ENCODE results near the gene PRF1.
"Not testable (repeated sequence)": the region's sequence is repeated elsewhere in the genome, so short reads cannot be mapped to it uniquely, and the experiment has no call there.

PRF1 gene

DNA sequence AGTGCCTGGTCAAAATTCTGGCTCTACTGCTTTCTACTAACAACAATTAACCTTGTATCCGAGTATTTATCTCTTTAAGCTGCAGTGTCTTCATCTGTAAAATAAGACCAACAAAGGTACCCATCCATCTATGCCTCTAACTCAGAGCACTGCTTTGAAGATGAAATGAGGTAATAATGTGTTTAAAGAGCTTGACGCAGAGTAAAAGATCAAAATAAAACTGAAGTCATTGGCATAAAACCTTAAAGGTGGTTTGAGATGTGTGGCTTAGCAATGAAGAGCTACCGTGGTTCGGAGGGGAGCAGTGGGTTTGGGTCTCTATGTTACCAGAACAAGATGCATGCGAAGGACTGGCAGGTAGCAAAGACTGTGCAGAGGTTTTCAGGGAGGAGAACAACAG, 16.1 kb upstream of the PRF1 start:
- in situ Hi-C loops (cut with HindIII; ENCODE audit: low sequenced_read_pairs), result no loop called here

DNA sequence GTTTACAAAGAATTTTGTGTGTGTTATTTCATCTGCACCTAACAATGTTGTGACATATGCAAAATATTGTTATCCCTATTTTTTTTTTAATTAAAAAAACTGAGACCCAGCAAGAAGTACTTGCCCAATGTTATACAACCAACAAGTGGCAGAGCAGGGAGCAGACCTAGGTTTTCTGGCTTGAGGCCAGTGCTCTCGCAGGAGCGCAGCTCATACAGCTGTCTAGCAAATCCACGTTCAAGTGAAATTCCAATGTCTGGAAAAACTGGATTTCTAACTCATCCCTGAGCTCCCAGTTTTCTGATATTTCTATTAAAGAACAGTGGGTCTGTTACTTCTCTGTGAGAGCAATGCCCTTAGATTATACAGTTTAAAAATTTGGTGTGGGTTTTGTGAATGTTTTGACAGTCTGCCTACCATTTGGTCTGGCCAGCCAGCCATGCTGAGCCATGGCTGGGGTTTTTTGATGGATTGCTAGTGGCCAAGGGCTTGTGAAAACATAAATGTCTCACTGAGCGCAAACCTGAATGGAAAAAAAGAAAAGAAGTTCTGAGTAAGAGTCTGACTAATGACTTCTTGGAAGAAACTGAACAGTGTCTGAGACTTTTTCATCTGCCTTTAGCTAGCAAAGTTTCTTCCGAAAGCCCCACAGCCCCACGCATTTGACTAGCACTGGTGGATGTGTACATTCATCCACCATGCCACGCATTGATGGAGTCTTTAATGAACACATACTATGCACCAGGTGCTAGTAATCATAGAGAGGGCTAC, 15.4 kb upstream of the PRF1 start:
- in situ Hi-C loops (cut with HindIII; ENCODE audit: low sequenced_read_pairs), result no loop called here

DNA sequence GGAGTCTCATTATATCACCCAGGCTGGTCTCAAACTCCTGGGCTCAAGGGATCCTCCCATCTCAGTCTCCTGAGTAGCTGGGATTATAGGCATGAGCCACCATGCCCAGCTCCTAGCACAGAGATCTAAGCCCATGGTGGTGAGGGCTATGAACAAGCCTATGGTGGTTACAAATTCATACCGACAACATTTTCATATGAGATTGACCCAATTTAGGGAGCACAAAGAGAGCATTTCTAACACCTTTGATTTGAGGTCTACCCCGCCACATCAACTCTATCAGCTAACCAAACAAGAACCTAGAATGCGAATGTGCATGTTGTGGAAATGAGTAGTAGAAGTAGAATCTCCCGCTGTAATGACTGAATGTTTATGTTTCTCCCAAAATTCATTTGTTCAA, 14.2 kb upstream of the PRF1 start:
- in situ Hi-C loops (cut with HindIII; ENCODE audit: low sequenced_read_pairs), result no loop called here

DNA sequence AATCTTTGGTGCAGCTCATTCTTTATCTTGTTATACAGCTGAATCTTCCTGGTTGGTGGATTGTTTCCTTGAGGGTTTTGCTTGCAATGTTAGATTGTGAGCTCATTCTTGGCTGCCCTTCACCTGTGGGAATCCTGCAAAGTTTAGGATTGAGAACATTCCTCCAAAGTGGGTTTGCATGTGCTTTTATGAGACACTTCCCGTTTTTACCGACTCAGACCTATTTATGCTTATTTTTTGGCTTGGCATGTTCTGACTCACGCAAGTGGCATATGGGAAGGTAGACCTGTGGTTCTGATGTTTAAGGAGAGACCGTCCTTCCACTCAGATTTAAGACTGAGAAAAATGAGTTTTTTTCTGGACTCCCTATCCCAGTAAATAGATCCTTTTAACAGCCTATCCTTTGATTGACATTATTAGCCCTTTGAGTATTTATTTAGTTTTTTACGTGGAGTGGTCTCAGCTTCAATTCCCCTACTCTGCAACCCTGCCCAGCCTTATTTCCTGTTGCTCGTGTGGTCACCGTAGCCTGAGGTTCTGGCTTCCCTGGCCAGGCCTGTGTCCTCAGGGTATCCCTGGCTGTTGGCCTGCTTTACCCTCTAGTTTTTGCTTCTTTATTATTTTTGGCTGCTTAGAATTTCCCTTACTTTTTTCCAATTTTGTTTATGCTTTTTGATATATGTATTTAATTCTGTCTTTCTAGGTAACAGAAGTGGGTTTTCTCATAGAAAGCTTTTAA, 13.4 kb upstream of the PRF1 start:
- in situ Hi-C loops (cut with HindIII; ENCODE audit: low sequenced_read_pairs), result no loop called here

DNA sequence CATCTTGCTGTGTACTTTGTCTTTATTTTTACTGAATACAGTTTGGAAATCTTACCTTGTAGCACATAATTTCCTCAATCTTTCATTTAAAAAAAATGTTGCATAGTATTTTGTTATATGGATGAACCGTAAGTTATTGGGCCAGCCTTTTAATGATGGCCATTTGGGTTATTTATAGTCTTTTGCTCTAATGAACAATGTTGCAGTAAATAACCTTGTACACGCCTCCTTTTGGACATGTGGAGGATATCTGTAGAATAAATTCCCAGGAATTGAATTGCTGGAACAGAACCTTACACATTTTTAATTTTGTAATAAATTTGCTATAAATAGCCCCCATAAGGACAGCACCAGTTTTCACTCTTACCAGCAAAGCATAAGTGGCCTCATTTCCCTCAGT, 12.7 kb upstream of the PRF1 start:
- in situ Hi-C loops (cut with HindIII; ENCODE audit: low sequenced_read_pairs), result no loop called here

DNA sequence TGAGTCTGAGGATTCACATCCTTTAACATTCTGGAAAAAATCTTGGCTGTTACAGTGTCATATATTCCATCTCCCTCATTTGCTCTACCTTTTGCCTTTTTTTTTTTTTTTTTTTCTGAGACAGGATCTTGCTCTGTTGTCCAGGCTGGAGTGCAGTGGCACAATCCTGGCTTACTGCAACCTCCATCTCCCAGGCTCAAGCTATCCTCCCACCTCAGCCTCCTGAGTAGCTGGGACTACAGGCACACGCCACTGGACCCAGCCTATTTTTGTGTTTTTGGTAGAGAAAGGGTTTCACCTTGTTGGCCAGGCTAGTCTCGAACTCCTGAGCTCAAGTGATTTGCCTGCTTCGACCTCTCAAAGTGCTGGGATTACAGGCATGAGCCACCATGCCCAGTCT, 11.8 kb upstream of the PRF1 start:
- in situ Hi-C loops (cut with HindIII; ENCODE audit: low sequenced_read_pairs), result not testable (repeated sequence)

DNA sequence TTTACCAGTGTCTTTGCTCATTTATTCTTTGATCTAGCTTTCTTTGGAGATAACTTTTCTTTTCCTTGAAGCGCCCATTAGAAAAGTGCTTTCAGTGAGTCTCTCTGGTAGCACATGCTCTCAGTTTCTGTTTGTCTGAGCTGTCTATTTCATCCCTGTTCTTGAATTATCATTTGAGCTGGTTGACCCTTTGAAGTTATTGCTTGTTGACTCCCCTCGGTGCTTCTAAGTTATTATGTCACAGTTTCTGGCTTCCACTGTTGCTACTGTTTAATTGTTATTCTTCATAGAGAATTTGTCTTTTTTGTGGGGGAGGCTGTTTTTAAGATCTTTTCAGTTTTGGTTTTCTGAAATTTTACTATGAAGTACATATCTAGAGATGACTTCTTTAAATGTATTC, 11.4 kb upstream of the PRF1 start:
- in situ Hi-C loops (cut with HindIII; ENCODE audit: low sequenced_read_pairs), result no loop called here

DNA sequence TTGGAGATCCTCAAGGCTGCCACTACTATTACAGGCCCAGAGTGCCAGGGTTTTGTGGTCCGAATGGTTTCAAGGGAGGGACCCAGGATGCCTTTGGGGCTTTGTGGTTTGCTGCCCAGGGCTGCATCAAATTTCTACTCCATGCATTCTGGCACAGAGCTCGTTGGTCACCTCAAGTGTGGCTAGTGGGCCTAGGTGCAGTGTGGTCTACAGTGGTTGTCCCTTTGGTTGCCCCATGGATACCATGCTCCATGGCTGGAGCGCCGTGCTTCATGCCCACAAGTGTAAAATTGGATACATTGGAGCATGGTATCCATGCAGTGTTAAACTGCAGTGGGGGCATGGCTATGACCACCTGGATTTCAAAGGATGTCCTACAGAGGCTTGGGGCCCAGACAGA, 5.4 kb upstream of the PRF1 start:
- in situ Hi-C loops (cut with HindIII; ENCODE audit: low sequenced_read_pairs), result no loop called here

DNA sequence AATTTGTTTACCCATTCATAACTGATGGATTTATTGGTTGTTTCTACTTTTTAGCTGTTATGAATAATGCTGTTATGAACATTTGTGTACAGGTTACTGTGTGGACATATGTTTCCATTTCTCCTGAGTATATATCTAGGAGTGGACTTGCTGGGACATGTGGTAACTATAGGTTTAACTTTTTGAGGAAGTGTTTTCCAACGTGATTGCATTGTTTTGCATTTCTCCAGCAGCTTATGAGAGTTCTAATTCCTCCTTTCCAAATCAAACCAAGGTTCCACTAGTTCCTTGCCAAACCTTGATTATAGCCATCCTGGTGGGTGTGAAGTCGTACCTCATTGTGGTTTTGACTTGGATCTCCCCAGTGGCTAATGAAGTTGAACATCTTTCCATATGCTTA, 2.6 kb upstream of the PRF1 start:
- in situ Hi-C loops (cut with HindIII; ENCODE audit: low sequenced_read_pairs), result no loop called here

DNA sequence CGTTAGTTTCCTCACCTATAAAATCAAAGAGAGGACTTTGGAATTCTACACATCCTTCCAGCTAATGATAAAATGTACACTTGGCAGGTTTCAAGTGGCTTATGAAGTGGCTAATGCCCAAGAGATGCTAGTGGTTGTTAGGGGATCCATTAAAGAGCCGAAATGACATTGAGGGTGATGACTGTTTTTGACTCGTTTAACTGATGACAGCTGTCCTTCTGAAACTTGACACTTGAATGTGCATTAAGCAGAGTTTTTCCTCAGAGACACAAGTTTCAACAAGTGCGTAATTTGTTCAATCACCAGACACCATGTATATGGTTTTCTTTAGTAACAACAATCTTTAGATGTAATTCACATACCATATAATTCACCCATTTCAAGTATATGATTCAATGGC, 1.6 kb upstream of the PRF1 start:
- in situ Hi-C loops (cut with HindIII; ENCODE audit: low sequenced_read_pairs), result no loop called here

DNA sequence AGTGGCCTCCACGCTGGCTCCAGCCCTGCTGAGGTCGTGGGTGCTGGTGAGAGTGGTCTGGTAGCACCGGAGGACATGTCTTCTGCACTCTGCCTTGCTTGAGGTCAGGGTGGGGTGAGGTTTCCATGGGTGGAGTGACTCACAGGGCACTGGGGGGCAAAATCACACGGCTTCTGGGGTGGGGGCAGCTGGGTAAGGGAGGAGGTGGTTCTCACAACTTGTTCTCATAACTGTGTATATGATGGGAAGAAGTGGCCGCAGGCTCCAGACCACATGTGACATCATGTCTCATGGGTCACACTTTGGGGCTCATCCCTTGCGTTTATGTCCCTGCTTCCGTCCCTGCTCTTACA, 884 bp upstream of the PRF1 start:
- in situ Hi-C loops (cut with HindIII; ENCODE audit: low sequenced_read_pairs), result no loop called here

DNA sequence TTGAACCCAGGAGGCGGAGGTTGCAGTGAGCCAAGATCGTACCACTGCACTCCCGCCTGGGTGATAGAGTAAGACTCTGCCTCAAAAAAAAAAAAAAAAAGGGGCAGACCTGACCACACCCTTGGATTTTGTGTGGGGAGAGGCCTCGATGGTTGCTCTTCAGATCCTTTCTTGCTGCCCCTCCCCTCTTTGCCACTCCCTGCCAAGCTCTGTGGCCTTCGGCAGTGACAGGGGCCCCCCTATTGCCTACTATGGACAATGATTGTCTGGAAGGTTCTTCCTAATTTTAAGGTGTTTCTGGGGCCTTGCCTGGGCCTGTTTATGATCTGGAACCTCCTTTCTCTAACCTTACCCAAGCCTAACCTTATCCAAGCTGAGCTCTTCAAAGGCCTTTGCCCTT, 795 bp downstream of the PRF1 start:
- in situ Hi-C loops (cut with HindIII; ENCODE audit: low sequenced_read_pairs), result no loop called here

DNA sequence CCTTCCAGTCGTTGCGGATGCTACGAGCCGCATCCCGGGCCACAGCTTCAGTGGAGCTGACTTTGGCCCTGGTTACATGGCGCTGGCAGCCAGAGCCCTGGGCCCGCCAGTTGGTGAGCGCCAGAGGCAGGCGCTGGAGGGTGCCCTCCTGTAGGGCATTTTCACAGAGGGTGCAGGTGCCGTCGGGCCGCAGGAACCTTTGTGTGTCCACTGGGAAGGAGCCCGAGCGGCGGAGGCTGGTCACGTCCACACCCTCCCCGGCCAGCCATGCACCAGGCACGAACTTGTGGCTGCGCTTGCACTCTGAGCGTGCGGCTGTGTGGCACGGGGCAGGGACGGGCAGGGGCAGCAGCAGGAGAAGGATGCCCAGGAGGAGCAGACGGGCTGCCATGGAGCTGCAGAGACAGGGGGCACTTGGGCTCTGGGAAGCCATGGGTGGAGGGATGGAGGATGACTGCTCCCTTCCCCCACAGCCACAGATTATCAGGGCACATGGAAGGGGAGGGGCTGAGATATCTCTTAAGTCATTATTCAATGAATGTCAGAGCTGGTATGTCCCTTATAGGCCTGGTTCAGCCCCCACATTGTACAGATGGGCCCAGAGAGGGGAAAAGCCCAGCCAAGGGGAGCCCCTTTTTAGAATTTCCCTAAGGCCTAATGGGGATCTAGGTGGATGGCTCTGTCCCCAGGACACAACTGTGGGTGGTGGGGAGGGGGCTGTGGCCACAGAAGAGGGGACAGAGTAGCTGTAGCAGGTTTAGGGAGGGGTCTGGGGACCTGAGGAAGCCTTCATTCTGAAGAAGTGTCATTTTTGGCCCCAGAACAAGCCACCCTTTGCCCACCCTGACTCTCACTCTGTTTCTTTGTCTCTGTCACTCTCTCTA, 1.8 kb downstream of the PRF1 start:
- in situ Hi-C loops (cut with HindIII; ENCODE audit: low sequenced_read_pairs), result no loop called here

DNA sequence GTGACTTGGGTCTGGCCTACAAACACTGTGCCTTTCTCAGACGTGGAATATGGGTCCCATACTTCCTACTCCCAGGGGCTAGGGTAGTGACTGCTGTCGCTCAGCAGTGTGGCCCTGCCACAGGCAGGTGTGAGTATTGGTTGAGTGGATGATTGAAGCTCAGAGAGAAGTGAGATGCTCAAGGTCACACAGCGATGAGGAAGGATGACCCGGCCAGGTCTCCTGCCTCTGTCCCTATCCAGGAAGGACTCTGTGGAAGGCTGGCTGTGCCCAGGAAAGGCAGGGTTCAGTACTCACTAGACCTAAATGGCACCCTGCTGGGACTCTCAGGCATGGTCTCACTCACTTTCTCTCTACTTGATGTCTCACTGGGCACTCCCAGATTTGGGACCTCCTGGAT, 2.8 kb downstream of the PRF1 start:
- in situ Hi-C loops (cut with HindIII; ENCODE audit: low sequenced_read_pairs), result no loop called here

DNA sequence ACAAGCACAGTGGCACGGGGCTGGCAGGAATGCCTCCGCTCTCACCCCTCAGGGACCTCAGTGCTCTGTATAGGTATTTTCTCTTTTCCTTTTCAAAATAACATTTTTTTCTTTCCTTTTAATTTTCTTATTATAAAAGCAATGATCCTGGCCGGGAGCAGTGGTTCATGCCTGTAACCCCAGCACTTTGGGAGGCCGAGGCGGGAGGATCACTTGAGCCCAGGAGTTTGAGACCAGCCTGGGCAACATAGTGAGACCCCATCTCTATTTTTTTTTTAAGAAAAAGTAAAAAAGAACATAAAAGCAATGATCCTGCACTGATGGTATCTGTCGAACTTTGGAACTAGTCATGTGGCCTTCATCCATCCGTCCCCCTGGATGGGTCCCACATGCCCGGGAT, 3.2 kb downstream of the PRF1 start:
- in situ Hi-C loops (cut with HindIII; ENCODE audit: low sequenced_read_pairs), result no loop called here

DNA sequence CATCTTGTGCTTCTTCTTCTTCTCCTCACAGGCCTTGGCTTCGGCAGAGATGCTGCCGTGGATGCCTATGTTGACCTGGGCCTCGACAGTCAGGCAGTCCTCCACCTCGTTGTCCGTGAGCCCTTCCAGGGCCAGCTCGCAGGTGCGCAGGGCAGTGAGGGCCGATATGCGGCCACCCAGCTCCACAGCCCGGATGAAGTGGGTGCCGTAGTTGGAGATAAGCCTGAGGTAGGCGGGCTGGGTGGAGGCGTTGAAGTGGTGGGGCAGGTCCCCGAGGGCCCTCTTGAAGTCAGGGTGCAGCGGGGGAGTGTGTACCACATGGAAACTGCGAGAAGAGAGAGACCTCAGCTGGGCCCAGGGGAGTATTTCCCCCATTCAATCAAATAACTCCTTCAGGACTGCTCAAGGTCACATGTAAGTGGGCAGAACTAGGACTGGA, 3.7 kb downstream of the PRF1 start:
- in situ Hi-C loops (cut with HindIII; ENCODE audit: low sequenced_read_pairs), result no loop called here

DNA sequence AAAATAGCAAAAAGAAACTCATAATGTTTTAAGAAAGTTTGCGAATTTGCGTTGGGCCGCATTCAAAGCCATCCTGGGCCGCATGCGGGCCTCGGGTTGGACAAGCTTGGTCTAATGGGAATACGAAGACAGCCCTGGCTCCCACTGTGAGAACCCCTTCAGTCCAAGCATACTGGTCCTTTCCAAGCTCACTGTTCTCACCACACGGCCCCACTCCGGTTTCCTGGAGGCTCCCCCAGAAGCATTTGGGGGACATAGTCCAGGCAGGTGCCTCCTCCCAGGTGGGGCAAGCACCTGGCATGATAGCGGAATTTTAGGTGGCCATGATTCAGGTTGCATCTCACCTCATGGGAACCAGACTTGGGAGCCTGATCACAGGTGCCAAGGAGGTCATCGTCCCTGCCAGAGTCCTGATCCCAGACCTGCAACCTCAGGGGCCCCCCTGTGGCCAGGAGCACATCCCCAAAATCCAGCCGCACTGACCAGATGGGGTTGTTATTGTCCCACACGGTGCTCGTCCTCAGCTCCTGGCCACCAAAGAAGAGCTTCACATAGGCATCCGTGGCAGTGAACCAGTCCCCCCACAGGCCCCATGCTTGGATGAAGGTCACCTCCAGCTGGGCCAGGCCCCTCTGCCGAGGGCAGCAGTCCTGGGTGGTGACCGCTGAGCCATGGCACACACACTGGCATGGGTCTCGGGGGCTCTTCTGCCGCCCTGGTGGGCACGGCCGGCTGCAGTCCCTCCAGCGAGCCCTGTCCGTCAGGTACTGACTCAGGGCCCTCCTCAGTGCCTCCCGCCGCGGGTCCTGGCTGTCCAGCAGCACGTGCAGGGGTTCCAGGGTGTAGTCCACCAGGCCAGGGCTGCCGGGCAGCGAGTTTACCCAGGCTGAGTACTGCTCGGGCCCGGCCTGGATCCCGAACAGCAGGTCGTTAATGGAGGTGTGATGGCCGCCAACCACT, 4.4 kb downstream of the PRF1 start:
- in situ Hi-C loops (cut with HindIII; ENCODE audit: low sequenced_read_pairs), result no loop called here

DNA sequence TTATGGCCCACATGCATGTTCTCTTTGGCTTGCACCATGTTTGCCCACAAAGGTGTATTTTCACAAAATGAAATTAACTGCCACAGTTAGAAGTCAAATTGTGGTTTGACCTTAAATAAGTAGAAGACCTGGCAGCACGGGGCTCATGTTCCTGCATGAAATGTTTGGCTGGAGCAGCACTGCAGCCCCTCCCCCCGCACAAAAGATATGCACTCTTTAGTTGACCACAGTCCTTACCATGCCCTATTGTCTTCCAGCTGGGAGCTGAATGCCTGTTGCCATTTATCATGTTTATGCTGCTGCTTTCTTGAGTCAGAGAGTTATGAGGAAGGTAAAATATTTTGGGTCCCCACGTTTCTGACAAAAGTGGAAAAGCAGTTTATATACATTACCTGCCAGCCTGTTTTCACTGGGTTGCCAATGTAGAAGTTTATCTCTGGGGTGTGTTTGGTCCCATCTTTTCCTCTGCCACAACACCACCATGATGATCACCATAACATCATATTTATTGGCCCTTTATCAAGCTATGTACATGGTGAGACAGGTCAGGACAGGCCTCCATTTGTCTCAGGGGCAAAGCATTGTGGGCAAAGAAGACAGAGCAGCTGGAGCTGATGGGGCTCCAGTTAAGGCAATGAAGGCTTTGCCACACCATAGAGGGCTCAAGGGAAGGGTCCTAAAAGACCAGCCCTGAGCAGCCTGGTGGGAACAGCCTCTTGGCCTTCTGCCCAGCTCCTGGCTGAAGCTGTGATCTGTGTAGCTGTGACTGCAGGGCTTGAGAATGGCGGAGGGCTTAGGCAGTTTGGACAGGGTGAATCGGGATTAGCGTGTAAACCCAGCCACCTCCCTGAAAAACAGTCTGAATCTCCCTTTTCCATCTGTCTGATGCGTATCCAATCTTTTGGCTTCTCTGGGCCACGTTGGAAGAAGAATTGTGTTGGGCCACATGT, 5.4 kb downstream of the PRF1 start:
- in situ Hi-C loops (cut with HindIII; ENCODE audit: low sequenced_read_pairs), result no loop called here

DNA sequence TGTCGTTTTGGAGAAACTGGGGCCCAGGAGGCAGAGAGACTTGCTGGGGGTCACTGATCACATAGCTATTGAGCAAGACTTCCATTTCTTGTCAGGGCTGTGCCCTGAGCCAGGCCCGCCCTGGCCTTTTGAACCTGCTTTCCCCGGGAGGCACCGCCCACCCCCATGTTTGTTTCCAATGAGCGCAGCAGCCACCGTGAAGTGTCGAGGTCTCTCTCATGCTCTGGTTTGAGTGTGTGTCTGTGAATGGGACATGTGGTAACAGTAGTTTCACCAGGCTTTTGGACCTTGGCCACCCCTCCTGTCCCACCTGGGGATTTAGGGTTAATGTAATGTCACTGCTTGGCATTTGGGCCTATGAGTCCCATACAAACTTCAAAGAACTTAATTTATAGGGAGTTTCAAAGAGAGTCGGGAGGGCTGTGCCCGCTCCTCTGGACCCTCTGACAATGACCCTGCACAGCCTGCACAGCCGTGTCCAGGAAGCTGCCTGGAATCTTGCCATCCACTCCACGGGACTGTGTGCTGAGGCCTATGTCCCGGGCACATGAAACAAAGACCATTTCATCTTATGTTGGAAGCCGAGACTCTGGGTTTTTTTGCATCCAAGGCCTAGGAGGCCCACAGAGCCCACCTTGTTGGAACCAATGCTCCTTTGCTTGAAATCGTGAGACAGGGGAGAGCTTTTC, 6.3 kb downstream of the PRF1 start:
- in situ Hi-C loops (cut with HindIII; ENCODE audit: low sequenced_read_pairs), result no loop called here
